ENCODE measurements around the gene SLC26A11.
"Not testable (repeated sequence)": the region's sequence is repeated elsewhere in the genome, so short reads cannot be mapped to it uniquely, and the experiment has no call there.

DNA sequence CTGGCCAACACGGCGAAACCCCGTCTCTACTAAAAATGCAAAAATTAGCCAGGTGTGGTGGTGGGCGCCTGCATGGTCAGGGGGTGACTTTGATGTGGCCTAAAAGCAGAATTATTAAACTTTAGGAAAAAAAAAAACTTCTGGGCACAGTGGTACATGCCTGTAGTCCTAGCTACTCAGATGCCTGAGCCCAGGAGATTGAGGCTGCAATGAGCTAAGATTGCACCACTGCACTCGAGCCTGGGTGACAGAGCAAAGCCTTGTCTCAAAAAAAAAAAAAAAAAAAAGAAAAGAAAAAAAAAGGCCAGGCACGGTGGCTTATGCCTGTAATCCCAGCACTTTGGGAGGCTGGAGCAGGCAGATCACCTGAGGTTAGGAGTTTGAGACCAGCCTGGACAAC, 20.9 kb upstream of the SLC26A11 start:
- TF ChIP-seq, protein P1, sequence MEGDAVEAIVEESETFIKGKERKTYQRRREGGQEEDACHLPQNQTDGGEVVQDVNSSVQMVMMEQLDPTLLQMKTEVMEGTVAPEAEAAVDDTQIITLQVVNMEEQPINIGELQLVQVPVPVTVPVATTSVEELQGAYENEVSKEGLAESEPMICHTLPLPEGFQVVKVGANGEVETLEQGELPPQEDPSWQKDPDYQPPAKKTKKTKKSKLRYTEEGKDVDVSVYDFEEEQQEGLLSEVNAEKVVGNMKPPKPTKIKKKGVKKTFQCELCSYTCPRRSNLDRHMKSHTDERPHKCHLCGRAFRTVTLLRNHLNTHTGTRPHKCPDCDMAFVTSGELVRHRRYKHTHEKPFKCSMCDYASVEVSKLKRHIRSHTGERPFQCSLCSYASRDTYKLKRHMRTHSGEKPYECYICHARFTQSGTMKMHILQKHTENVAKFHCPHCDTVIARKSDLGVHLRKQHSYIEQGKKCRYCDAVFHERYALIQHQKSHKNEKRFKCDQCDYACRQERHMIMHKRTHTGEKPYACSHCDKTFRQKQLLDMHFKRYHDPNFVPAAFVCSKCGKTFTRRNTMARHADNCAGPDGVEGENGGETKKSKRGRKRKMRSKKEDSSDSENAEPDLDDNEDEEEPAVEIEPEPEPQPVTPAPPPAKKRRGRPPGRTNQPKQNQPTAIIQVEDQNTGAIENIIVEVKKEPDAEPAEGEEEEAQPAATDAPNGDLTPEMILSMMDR (IDR thresholded peaks at IDR 0.05) = not testable (repeated sequence)
- not testable (repeated sequence) for TF ChIP-seq POLR2A (IDR thresholded peaks at IDR 0.05)

All from thyroid gland (tissue), 4 donors.